OCI-LY3 (cell line): Measurements from ENCODE around the gene TTL.

Experiments
- EZH2phosphoT487 ChIP-seq: fragments of 200-600 bp; shearing (Covaris generic); IDR thresholded peaks from 2 replicates; pipeline ENCODE4 v1.6.1; 2018; ENCODE audit warnings: antibody characterized with exemption, mixed run types, low read depth
- TF ChIP-seq, protein P1 (sequence below): fragments of 200-600, 300-600 bp; sonication (generic); IDR thresholded peaks from 2 replicates; pipeline ENCODE4 v1.5.1; 2014; ENCODE audit warnings: antibody characterized with exemption, low read length, low read depth

DNA sequence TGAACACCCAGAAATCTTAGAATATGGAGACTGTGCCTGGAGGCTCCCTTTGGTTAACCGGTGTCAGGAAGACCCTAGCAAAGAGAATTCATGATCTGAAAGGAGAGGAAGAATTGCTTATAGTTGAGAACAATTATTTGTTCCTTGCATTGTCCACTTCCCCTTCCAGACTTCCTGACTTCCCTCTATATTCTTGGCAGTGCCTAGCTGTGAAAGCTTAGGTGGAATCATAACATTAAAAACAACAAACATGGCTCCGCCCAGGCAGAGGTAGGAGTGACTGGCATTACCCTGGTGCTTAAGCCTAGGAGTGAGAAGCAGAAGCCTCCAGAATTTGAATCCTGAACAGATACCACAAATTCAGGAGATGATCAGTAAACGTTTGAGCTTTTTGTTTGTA, 1.9 kb downstream of the TTL start:
- TF ChIP-seq, protein P1, sequence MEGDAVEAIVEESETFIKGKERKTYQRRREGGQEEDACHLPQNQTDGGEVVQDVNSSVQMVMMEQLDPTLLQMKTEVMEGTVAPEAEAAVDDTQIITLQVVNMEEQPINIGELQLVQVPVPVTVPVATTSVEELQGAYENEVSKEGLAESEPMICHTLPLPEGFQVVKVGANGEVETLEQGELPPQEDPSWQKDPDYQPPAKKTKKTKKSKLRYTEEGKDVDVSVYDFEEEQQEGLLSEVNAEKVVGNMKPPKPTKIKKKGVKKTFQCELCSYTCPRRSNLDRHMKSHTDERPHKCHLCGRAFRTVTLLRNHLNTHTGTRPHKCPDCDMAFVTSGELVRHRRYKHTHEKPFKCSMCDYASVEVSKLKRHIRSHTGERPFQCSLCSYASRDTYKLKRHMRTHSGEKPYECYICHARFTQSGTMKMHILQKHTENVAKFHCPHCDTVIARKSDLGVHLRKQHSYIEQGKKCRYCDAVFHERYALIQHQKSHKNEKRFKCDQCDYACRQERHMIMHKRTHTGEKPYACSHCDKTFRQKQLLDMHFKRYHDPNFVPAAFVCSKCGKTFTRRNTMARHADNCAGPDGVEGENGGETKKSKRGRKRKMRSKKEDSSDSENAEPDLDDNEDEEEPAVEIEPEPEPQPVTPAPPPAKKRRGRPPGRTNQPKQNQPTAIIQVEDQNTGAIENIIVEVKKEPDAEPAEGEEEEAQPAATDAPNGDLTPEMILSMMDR: no peak
- no peak for TF ChIP-seq EZH2phosphoT487
